PC-3 (cell line): ENCODE results near the gene CORO2A.

ENCODE experiments used
- CTCF ChIP-seq: fragments of 300-600 bp; sonication (generic); conservative IDR thresholded peaks from 2 replicates; pipeline ENCODE4 v1.5.1; 2017; ENCODE audit warnings: antibody characterized with exemption, low read depth, mild to moderate bottlenecking, low read length
- EZH2 ChIP-seq: fragments of 300-600 bp; sonication (generic); IDR thresholded peaks from one replicate; pipeline ENCODE4 v1.6.1; 2017; ENCODE audit warnings: antibody characterized with exemption, mild to moderate bottlenecking, low read length; ENCODE audit not compliant: unreplicated experiment
- EZH2phosphoT487 ChIP-seq: fragments of 300-600 bp; sonication (generic); IDR thresholded peaks from 2 replicates; pipeline ENCODE4 v1.6.1; 2018; ENCODE audit warnings: mild to moderate bottlenecking, antibody characterized with exemption, low read length, borderline replicate concordance

GRCh38 chr9:98168941-98169488 is 23.4 kb downstream of the CORO2A start:
- no peak for TF ChIP-seq CTCF
- no peak for TF ChIP-seq EZH2
- TF ChIP-seq EZH2phosphoT487: no peak
